Camera-type eye (tissue), 1 donor: ENCODE data around the gene MAP3K14. TPM values are rescaled to one million over a fixed set of nuclear protein-coding genes. Genes with fewer than 3 reads are reported as not detected.

Source experiments
- total RNA-seq: library from RNA; depleted of rRNA; stranded (reverse); fragments of >200 nt; gene quantifications from one replicate; pipeline ENCODE4 v1.2.3, GENCODE V29; 2014

Gene MAP3K14
- 7.7 TPM for total RNA-seq

DNA sequence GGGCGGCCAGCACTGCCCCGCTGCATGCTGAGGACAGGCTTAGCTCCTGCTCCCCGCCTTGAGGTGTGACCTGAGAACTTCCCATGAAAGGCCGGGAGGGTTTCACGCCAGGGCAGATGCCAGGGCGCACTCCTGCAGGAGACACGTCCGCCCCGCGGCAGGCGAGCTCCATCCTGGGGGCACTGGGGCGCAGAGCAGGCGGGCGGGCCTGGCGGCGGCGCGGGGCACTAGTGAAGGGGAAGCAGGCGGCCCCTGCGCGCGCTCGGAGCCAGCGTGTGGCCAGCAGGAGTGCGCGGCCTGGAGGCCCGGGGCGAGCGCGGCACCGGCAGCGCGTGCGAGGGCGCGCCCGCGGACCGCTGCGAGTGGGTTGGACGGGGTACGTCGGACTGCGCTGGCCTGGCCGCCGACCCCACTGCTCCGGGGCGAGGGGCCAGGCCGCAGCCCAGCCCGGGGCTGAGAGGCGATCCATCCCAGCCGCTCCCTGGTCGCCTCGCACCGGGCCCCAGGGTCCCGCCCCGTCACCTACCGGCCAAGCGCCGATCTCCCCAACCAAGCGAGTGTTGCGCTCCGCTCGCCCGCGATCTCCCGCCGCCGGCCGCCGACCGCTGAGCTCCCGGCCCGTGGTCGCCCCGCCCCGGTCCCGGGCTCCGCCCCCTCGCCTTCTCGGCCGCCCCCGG lies at the start of gene MAP3K14:
Gene MAP3K14 (minus strand): TSS at position 587 of the 677 bp plus-strand sequence. CDS start 26,275 bp downstream, outside the sequence.

GRCh38 chr17:45261577-45262515 lies 55.0 kb downstream of the MAP3K14 start, which contains the start of gene SPATA32:
SPATA32 (minus strand) TSS chr17:45262094; CDS start chr17:45262016, 78 bp downstream.

GRCh38 chr17:45221081-45222013 lies 95.5 kb downstream of the MAP3K14 start, which contains the start of gene FMNL1:
FMNL1 (plus strand) TSS chr17:45221885; CDS start chr17:45222125, 240 bp downstream.

Other genes with a start within 250 kb of the MAP3K14 start
- gene PLCD3, start 184.5 kb downstream of the MAP3K14 start, total RNA-seq = 36.8 TPM
- gene ACBD4, start 181.3 kb downstream of the MAP3K14 start, total RNA-seq = 9.0 TPM
- gene HEXIM1, start 168.5 kb downstream of the MAP3K14 start, total RNA-seq = 21.1 TPM
- 9.5 TPM for gene HEXIM2, start 155.1 kb downstream of the MAP3K14 start, total RNA-seq
- 8.5 TPM for gene FMNL1, start 95.1 kb downstream of the MAP3K14 start, total RNA-seq
- not detected for gene SPATA32, start 54.9 kb downstream of the MAP3K14 start, total RNA-seq
- 11.5 TPM for gene ARHGAP27, start 115.8 kb upstream of the MAP3K14 start, total RNA-seq
- 20.7 TPM for gene PLEKHM1, start 173.7 kb upstream of the MAP3K14 start, total RNA-seq